ENCODE results near the gene ASB11. TPM values are rescaled to one million over a fixed set of nuclear protein-coding genes. Genes with fewer than 3 reads are reported as not detected.

Gene ASB11
- total and polyA plus RNA-seq, 10 of the 15 experiments (the other 5 are each of a cell fraction or from before 2014, with no cell fraction given), result not detected

- Histone ChIP-seq H3K4me3 (no peak overlapping the region), H3K27me3 (replicated peaks in 1 of 2; ENCODE audit: control insufficient read depth in 2 of 2, insufficient read depth in 2 of 2, low read length in 1 of 2) (no peaks in the 10 kb centered on the region), H3K27ac (ENCODE audit: control insufficient read depth, insufficient read depth) (no peak overlapping the region), H3K9me3 (replicated peaks; ENCODE audit: control insufficient read depth, insufficient read depth, low read length) (no peaks in the 10 kb centered on the region), H2AFZ (ENCODE audit: control insufficient read depth, low read depth, low read length) (no peak overlapping the region), H3K4me2 (ENCODE audit: control insufficient read depth, insufficient read depth) (no peak overlapping the region), H3K36me3 (ENCODE audit: control insufficient read depth in 2 of 2, insufficient read depth in 2 of 2, low read length in 1 of 2) (no peaks in the 10 kb centered on the region), H4K20me1 (ENCODE audit: control insufficient read depth, insufficient read depth) (no peaks in the 10 kb centered on the region), H3K79me2 (ENCODE audit: control insufficient read depth, insufficient read depth, low read length) (no peaks in the 10 kb centered on the region), H3K9ac (ENCODE audit: control insufficient read depth, insufficient read depth, low read length) (no peak overlapping the region), H3K4me1 (ENCODE audit: control insufficient read depth, insufficient read depth, low read length) (no peaks in the 10 kb centered on the region)
- RAD21 ChIA-PET (ENCODE audit: unreplicated experiment), result interaction anchor here (0.9 to 1.4 kb wide), 4 partner anchors 11 to 137 kb away, joined by 3 to 4 read pairs (median 3); no protein-coding TSS in a partner anchor
- 42% methylated on average over 5 of the region's 5 CpGs for WGBS (ENCODE audit: insufficient coverage, insufficient replicate concordance, low lambda C conversion rate, missing lambda C conversion rate)
- in situ Hi-C loops (cut with MboI) (loop anchor here (10.0 kb wide), 1 partner anchor 1200 kb away; no protein-coding TSS in a partner anchor), intact Hi-C loops (cut with micrococcal nuclease; ENCODE audit: unreplicated experiment) (loop anchor here (5.0 to 10.0 kb wide), 2 partner anchors 87 to 570 kb away; no protein-coding TSS in a partner anchor)
- CTCF ChIA-PET, result interaction anchor here (0.8 to 3.0 kb wide), 7 partner anchors 11 to 1205 kb away, joined by 3 to 20 read pairs (median 4); no protein-coding TSS in a partner anchor
- SMC1A ChIA-PET (ENCODE audit: uncharacterized antibody, unreplicated experiment), result interaction anchor here (0.6 to 2.8 kb wide), 7 partner anchors 11 to 1394 kb away, joined by 3 to 11 read pairs (median 4); no protein-coding TSS in a partner anchor
- FAIRE-seq (no peak), DNase-seq (ENCODE audit: low read depth, low spot score) (no peak), ATAC-seq (no peak)
- no TSS peak for BruUV-seq (replicated peaks)
- POLR2A ChIA-PET, result interaction anchor here (0.6 kb wide), 1 partner anchor 201 kb away, joined by 3 read pairs; no protein-coding TSS in a partner anchor
- TF ChIP-seq HDAC2 (IDR thresholded peaks at IDR 0.05) (no peak), SMAD1 (IDR thresholded peaks at IDR 0.05; ENCODE audit: low read depth, partially characterized antibody) (no peak), FOXK2 (IDR thresholded peaks at IDR 0.05) (no peak), TCF3 (IDR thresholded peaks at IDR 0.05; ENCODE audit: borderline replicate concordance, insufficient read depth, low read depth, low read length) (no peak), FOS (IDR thresholded peaks at IDR 0.05; ENCODE audit: borderline replicate concordance, extremely low read depth, insufficient read length) (no peak), ZBED1 (IDR thresholded peaks at IDR 0.05; ENCODE audit: borderline replicate concordance) (no peak), CREM (IDR thresholded peaks at IDR 0.05; ENCODE audit: low read depth) (no peak), CEBPZ (IDR thresholded peaks at IDR 0.05; ENCODE audit: low read depth, low read length) (no peak), JUNB (IDR thresholded peaks at IDR 0.05) (no peak), E2F8 (IDR thresholded peaks at IDR 0.05; ENCODE audit: low read depth, partially characterized antibody) (no peak), SKIL (IDR thresholded peaks at IDR 0.05; ENCODE audit: low read depth, poor library complexity, severe bottlenecking) (no peak), MEF2B (IDR thresholded peaks at IDR 0.05; ENCODE audit: partially characterized antibody, poor library complexity, severe bottlenecking) (no peak), IKZF1 (conservative IDR thresholded peaks at IDR 0.05) (no peak), NKRF (conservative IDR thresholded peaks at IDR 0.05) (no peak)
Measured at GRCh38 chrX:15244421-15244820, 71.0 kb downstream of the ASB11 start.

Data from GM12878 (cell line).